ENCODE data around the gene TMC7.

The TMC7 gene

DNA sequence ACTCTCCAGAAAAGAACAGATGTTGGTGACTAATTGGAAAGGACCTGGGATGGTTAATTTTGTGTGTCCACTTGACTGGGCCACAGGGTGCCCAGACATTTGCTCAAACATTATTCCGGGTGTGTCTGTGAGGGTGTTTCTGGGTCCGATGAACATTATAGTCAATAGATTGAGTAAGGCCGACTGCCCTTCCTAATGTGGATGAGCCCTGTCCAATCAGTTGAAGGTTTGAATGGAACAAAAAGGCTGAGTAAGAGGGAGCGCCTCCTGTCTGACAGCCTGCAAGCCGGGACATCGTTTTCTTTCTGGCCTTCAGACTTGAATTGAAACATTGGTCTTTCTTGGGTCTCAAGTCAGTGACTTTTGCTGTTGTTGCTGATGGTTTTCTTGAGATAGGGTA, 107.2 kb downstream of the TMC7 start:
- DNase-seq (ENCODE audit: low read depth): no peak

- DNase-seq (ENCODE audit: low read depth): no peak
These were observed 109.1 kb downstream of the TMC7 start for GRCh38 chr16:19092653-19093410.

DNA sequence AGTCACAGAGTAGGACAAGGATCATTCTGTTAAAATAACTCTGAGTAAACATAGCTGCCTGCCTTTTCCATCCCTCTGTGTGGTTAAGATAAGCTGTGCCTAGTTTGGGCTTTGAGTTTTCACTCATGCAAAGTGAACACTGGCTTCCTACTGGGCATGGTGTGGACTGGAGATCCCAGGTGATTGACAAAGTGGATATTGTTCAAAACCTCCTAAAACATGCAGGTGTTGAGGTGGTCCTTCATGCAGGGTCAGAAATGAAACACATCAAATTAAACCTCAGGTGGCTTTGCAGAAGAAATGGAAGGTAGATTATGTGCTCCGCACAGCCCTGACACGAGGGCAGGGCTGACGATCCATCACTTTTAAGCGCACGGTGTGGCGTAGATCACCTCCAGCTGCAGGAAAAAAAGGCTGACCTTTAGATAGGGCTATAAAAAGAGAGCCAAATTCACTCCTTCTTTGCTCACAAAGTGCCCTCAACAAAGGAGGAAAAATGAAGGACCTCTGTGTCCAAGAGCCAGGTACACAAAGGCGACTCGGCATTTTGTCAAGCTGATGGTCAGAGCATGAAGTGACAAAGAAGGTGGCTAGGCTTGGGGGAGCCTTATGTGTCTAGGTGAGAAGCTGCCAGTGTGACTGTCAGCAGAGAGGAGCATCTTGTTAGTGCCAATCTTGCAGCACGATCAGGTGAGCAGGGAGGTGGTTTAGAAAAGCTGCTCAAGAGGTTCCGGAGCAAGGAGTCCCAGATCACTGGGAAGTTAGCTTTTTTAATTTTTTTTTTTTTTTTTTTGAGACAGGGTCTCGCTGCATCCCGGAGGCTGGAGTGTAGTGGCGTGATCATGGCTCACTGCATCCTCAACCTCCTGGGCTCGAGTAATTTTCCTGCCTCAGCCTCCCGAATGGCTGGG, 110.2 kb downstream of the TMC7 start:
- no peak for DNase-seq (ENCODE audit: low read depth)

- no peak for DNase-seq (ENCODE audit: low read depth)
These were observed 111.0 kb downstream of the TMC7 start for GRCh38 chr16:19094542-19095365.

DNA sequence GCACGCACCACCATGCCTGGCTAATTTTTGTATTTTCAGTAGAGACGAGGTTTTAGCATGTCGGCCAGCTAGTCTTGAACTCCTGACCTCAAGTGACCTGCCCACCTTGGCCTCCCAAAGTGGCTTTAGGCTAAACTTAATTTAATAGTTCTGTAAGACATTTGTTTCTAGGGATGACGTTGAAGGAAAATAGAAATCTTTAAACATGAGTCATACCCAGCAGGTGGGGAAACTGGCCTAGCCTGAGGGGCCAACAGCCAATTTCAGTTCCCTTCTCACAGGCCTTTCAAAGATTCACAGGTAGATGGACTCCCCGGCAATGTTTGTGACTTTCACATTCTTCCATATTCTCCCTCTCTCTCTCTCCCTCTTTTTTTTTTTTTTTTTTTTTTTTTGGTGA, 111.9 kb downstream of the TMC7 start:
- DNase-seq (ENCODE audit: low read depth): no peak

GRCh38 chr16:19098173-19098572, 114.4 kb downstream of the TMC7 start:
- DNase-seq (ENCODE audit: low read depth): no peak

- no peak for DNase-seq (ENCODE audit: low read depth)
These were observed 118.6 kb downstream of the TMC7 start for GRCh38 chr16:19102187-19102872.

GRCh38 chr16:19104607-19105006, 120.9 kb downstream of the TMC7 start:
- DNase-seq (ENCODE audit: low read depth): no peak

DNA sequence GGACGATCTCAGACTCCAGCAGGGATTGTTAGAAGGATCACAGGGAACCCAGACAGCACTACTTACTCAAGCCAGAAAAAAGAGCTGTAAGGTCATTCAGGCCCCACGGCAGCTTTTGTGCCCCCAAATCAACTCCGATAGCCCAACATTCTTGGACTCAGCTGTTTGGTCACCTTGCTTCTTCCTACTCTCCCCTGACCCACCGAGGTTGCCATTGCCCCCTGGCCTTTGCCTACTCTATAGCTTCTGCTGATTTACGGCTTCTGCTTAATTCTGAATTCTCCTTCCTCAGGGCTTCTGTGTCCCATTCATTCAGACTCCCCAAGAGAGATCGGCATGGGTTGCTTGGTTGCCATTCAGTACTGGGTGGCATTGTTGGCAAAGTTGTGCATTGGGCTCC, 121.4 kb downstream of the TMC7 start:
- no peak for DNase-seq (ENCODE audit: low read depth)

- no peak for DNase-seq (ENCODE audit: low read depth)
These were observed 122.3 kb downstream of the TMC7 start for GRCh38 chr16:19105891-19106624.

GRCh38 chr16:19106625-19107020, 122.9 kb downstream of the TMC7 start:
- DNase-seq (ENCODE audit: low read depth): no peak

- DNase-seq (ENCODE audit: low read depth): no peak
These were observed 124.9 kb downstream of the TMC7 start for GRCh38 chr16:19108409-19109287.

DNA sequence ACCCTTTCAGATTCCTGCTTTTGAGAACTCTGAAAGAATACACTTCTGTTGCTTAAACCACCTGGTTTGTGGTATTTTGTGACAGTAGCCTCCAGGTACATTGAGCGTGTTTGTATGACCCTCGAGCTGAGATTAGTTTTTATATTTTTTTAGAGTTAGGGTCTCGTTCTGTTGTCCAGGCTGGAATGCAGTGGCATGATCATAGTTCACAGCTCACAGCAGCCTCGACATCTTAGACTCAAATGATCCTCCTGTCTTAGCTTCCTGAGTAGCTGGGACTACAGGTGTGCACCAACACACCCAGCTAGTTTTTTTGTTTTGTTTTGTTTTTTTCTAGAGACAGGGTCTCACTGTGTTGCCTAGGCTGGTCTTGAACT, 125.5 kb downstream of the TMC7 start:
- DNase-seq (ENCODE audit: low read depth): no peak

GRCh38 chr16:19110537-19111360, 127.0 kb downstream of the TMC7 start:
- DNase-seq (ENCODE audit: low read depth): no peak

GRCh38 chr16:19112099-19112407, 128.3 kb downstream of the TMC7 start:
- DNase-seq (ENCODE audit: low read depth): no peak

All from GM04503 (cell line).